Raji (cell line): ENCODE data around the gene RNF152.

Source experiments
- POLR2A ChIP-seq: IDR thresholded peaks from 2 replicates; pipeline ENCODE4 v1.6.1; 2011; ENCODE audit warnings: low read depth, low read length, control low read depth; ENCODE audit not compliant: insufficient read depth

Gene RNF152

GRCh38 chr18:61901323-61901986, 8.6 kb upstream of the RNF152 start:
- no peak for TF ChIP-seq POLR2A

DNA sequence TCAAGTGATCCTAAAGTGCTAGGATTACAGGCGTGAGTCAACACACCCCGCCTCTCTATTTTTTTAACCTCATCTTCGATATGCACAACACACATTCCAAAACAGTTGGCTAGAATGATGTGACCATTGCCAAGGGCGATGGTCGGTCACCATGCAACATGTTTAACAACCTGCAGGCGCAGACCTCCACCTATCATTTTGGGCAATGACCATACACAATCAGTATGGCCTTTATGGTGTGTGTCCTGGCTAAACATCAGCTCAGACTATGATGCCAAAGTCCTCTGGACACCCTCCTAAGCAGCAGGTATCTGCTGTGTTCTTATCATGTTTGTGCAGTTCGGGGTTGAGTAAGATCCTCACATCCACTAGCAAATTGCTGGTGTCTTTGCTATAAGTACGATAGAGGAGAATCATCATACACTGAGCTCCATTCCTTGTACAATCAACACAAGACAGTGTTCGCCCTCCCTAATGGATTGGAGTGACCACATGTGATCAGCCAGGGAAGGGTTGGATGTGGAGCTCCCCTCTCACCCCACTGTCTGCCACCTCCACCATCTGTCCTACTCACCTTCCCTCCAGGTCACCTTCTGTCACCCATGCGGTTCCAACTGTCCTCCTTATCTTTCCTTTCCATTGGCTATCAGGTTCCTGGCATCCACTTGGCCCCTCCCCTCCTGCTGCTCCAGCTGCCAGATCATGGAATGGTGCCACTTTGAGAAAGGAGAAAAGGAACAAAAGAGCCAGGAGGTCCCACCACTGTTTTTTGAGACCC, 7.9 kb upstream of the RNF152 start:
- TF ChIP-seq POLR2A = no peak

GRCh38 chr18:61898640-61899101, 5.9 kb upstream of the RNF152 start:
- TF ChIP-seq POLR2A = no peak

GRCh38 chr18:61896757-61897156, 4.0 kb upstream of the RNF152 start:
- TF ChIP-seq POLR2A = no peak

- TF ChIP-seq POLR2A = no peak
These were observed 3.3 kb upstream of the RNF152 start for GRCh38 chr18:61896118-61896517.

GRCh38 chr18:61894751-61895524, 2.1 kb upstream of the RNF152 start:
- no peak for TF ChIP-seq POLR2A

GRCh38 chr18:61893971-61894750, 1.4 kb upstream of the RNF152 start:
- TF ChIP-seq POLR2A = no peak

- no peak for TF ChIP-seq POLR2A
These were observed 633 bp upstream of the RNF152 start for GRCh38 chr18:61893309-61893970.

- TF ChIP-seq POLR2A = no peak
These were observed 913 bp downstream of the RNF152 start for GRCh38 chr18:61891894-61892293.

DNA sequence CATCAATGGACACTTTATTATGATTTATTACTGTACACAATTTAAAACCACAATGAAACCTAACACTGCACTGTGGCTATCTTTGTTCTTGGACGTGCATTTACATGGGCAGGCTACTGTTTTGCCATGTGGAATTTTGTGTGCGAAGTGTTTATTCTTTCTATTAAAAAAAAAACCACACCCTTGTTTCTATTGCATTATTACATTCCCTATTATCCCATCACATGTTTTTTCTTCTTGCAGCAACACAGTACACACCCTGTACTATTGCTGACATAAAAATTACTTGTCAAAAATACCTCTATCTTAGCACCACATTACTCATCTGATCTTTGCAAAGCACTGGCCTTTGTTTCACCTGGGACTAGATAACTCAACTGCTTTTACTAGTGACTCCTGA, 1.5 kb downstream of the RNF152 start:
- no peak for TF ChIP-seq POLR2A

- TF ChIP-seq POLR2A = no peak
These were observed 2.5 kb downstream of the RNF152 start for GRCh38 chr18:61890344-61890743.

DNA sequence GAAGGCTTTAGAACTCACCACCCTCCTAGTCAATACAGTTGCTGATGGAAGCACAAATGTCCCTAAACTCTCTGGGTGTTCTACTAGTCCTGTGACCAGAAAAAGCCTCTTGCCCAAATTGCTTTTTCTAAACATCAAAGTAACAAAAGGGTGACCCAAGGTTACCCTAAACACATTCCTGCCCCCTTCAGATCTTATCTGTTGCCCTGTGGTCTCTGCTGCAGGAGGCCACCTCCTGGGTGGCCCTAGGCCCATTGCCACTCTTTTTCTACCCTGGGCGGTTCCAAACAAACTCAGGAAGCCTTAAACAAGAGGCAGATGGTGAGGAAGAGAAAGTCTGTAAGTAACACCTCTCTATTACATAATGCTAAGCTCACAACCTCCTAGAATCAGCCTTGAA, 3.3 kb downstream of the RNF152 start:
- TF ChIP-seq POLR2A = no peak

DNA sequence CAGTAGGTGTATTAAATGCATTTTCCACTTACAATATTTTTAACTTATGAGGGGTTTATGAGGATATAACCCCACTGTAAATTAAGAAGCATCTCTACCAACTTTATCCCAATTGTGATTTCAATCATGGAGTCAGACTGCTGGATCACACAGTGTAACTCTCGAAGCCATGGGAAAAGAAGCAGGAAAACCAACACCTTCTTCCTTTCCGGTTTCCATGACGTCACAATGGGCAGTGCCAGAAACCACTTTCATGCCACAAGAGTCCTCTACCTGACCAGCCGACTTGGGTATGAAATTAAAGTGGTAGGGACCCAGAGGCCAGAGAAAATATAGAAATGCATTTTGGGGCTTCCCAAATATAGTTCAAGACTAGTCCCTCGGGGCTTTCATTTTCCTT, 4.2 kb downstream of the RNF152 start:
- TF ChIP-seq POLR2A = no peak

- no peak for TF ChIP-seq POLR2A
These were observed 5.0 kb downstream of the RNF152 start for GRCh38 chr18:61887838-61888237.

DNA sequence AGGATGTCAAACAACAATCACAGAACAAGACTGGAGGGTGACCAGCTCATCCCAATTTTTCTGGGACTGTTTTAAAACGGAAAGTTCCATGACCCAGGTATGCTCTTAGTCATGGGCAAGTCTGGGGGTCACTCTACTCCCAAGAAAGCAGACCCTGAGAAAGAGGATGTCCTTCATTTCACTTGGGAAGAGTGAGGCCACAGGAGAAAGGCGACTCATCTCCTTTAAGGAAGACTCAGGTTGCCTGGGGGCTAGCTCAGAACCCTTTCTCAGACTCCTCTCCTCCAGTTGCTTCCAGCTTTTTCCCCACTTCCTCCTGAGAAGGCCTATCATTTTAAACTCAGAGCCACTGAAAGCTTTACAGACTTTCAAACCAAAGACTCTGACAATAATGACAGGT, 9.3 kb downstream of the RNF152 start:
- TF ChIP-seq POLR2A = no peak
